PC-3 (cell line): ENCODE results near the gene PTPRN2.

ENCODE experiments used
- EZH2 ChIP-seq: fragments of 300-600 bp; sonication (generic); IDR thresholded peaks from one replicate; pipeline ENCODE4 v1.6.1; 2017; ENCODE audit warnings: antibody characterized with exemption, mild to moderate bottlenecking, low read length; ENCODE audit not compliant: unreplicated experiment
- TF ChIP-seq, protein P1 (sequence below): fragments of 300-600 bp; sonication (generic); conservative IDR thresholded peaks from 2 replicates; pipeline ENCODE4 v1.5.1; 2017; ENCODE audit warnings: antibody characterized with exemption, low read depth, mild to moderate bottlenecking, low read length

DNA sequence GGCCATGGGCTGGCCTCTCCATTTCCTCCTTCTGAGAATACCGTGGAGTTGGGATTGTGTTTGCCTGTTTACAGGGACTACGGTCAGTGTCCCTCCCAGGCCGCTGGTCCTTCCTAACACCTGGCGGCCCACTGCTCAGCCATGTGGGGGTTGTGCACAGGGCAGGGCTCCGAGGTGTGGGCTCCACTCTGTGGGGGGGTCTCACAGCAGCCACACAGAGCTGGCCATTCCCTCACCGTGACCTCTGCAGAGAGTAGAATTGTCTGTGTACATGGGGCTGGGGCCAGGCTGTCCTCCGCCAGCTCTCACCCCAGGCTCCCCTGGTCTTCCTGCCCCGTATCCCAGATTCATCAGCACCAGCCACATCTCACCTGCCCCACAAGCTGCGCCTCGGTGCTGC lies 60.1 kb downstream of the PTPRN2 start:
- TF ChIP-seq, protein P1, sequence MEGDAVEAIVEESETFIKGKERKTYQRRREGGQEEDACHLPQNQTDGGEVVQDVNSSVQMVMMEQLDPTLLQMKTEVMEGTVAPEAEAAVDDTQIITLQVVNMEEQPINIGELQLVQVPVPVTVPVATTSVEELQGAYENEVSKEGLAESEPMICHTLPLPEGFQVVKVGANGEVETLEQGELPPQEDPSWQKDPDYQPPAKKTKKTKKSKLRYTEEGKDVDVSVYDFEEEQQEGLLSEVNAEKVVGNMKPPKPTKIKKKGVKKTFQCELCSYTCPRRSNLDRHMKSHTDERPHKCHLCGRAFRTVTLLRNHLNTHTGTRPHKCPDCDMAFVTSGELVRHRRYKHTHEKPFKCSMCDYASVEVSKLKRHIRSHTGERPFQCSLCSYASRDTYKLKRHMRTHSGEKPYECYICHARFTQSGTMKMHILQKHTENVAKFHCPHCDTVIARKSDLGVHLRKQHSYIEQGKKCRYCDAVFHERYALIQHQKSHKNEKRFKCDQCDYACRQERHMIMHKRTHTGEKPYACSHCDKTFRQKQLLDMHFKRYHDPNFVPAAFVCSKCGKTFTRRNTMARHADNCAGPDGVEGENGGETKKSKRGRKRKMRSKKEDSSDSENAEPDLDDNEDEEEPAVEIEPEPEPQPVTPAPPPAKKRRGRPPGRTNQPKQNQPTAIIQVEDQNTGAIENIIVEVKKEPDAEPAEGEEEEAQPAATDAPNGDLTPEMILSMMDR = no peak
- TF ChIP-seq EZH2 = no peak
